SK-N-SH (cell line): Measurements from ENCODE around the gene SRP54. TPM values are rescaled to one million over a fixed set of nuclear protein-coding genes. Genes with fewer than 3 reads are reported as not detected.

ENCODE experiments used
- CTCF ChIA-PET: fragments of 300-600, 350-600 bp; formaldehyde crosslinking; extraction: SDS; loops from one replicate; lab custom pipeline; 2021; lab: Yijun Ruan, JAX
- POLR2A ChIA-PET: fragments of 350-600 bp; sonication (Branson Sonifier 250); formaldehyde crosslinking; extraction: SDS; loops from one replicate; lab custom pipeline; 2020; ENCODE audit warnings: antibody characterized with exemption, inconsistent platforms; lab: Yijun Ruan, JAX
- DNase-seq: peaks from one replicate; pipeline ENCODE4 v3.0.0; 2012
- H2AFZ ChIP-seq: fragments of 200-600 bp; sonication (generic); 2 replicates; pipeline ENCODE4 v1.8.1; 2016; ENCODE audit warnings: antibody characterized with exemption, mild to moderate bottlenecking, low read depth
- H3F3A ChIP-seq: fragments of 200-600 bp; sonication (generic); replicated peaks from 2 replicates; pipeline ENCODE3; 2016; ENCODE audit warnings: antibody characterized with exemption, mild to moderate bottlenecking; ENCODE audit not compliant: insufficient read depth
- H3K27ac ChIP-seq, 2 experiments: fragments of 200-500 bp in 1 of 2; fragments of 200-600 bp in 1 of 2; sonication (Bioruptor generic) in 1 of 2; sonication (generic), shearing (Covaris generic) in 1 of 2; 2 replicates each; pipeline versions ENCODE4 v1.5.1 to v1.6.1; 2014 to 2016; ENCODE audit warnings: low read depth in 2 of 2, inconsistent platforms in 1 of 2, low read length in 1 of 2, mild to moderate bottlenecking in 1 of 2, mixed read lengths in 1 of 2
- H3K27me3 ChIP-seq: fragments of 200-600 bp; sonication (generic), shearing (Covaris generic); 2 replicates; pipeline ENCODE4 v1.6.1; 2016; ENCODE audit warnings: mixed run types; ENCODE audit not compliant: insufficient read depth
- H3K36me3 ChIP-seq, 2 experiments: fragments of 200-500 bp in 1 of 2; fragments of 200-600 bp in 1 of 2; sonication (Bioruptor generic) in 1 of 2; sonication (generic) in 1 of 2; replicated peaks in 1 of 2; 2 replicates each; pipeline versions ENCODE3 to v1.5.1; 2014 to 2016; ENCODE audit warnings: low read length in 1 of 2, mild to moderate bottlenecking in 1 of 2; ENCODE audit not compliant: insufficient read depth in 2 of 2, control insufficient read depth in 1 of 2
- H3K4me1 ChIP-seq, 2 experiments: fragments of 200-500 bp in 1 of 2; fragments of 200-600 bp in 1 of 2; sonication (Bioruptor generic) in 1 of 2; sonication (generic), shearing (Covaris generic) in 1 of 2; 2 replicates each; pipeline versions ENCODE4 v1.5.1 to v1.6.1; 2014 to 2016; ENCODE audit warnings: low read depth in 1 of 2, low read length in 1 of 2, mixed run types in 1 of 2; ENCODE audit not compliant: insufficient read depth in 2 of 2, control insufficient read depth in 1 of 2
- H3K4me2 ChIP-seq: fragments of 200-600 bp; sonication (generic), shearing (Covaris generic); 2 replicates; pipeline ENCODE4 v1.6.1; 2017; ENCODE audit warnings: mixed run types
- H3K4me3 ChIP-seq, 2 experiments: fragments of 200-500 bp in 1 of 2; fragments of 200-600 bp in 1 of 2; sonication (Bioruptor generic) in 1 of 2; sonication (generic), shearing (Covaris generic) in 1 of 2; 2 replicates each; pipeline versions ENCODE4 v1.5.1 to v1.8.1; 2014 to 2016; ENCODE audit warnings: low read depth in 2 of 2, inconsistent platforms in 1 of 2, low read length in 1 of 2, mild to moderate bottlenecking in 1 of 2, mixed read lengths in 1 of 2, moderate library complexity in 1 of 2
- H3K79me2 ChIP-seq: fragments of 200-600 bp; sonication (generic); 2 replicates; pipeline ENCODE4 v1.8.1; 2017; ENCODE audit warnings: mild to moderate bottlenecking; ENCODE audit not compliant: insufficient read depth
- H3K9ac ChIP-seq: fragments of 200-600 bp; sonication (generic); 2 replicates; pipeline ENCODE4 v1.6.1; 2017; ENCODE audit warnings: mixed run types
- H3K9me2 ChIP-seq: fragments of 200-600 bp; sonication (generic); 2 replicates; pipeline ENCODE4 v1.6.1; 2017; ENCODE audit warnings: mixed run types
- H3K9me3 ChIP-seq: fragments of 200-600 bp; sonication (generic); 2 replicates; pipeline ENCODE4 v1.6.1; 2017; ENCODE audit warnings: mixed run types, mild to moderate bottlenecking, moderate library complexity
- H4K20me1 ChIP-seq: fragments of 200-600 bp; sonication (generic); 2 replicates; pipeline ENCODE4 v1.6.1; 2017; ENCODE audit warnings: mild to moderate bottlenecking, mixed run types; ENCODE audit not compliant: insufficient read depth
- CHD2 ChIP-seq: fragments of 150-350 bp; IDR thresholded peaks from 2 replicates; pipeline ENCODE4 v1.6.1; 2018; ENCODE audit warnings: low read length; ENCODE audit not compliant: partially characterized antibody
- EP300 ChIP-seq, 2 experiments: IDR thresholded peaks; 2 replicates each; pipeline versions ENCODE4 v1.4.0 to v1.6.1; 2012; ENCODE audit warnings: borderline replicate concordance in 1 of 2, low read depth in 1 of 2, low read length in 1 of 2
- EZH2phosphoT487 ChIP-seq: fragments of 200-600 bp; sonication (generic); IDR thresholded peaks from 2 replicates; pipeline ENCODE4 v1.6.1; 2017; ENCODE audit warnings: low read depth, mixed run types, mild to moderate bottlenecking, antibody characterized with exemption, moderate library complexity, borderline replicate concordance
- FOSL2 ChIP-seq: IDR thresholded peaks from 2 replicates; pipeline ENCODE4 v1.4.0; 2012; ENCODE audit warnings: low read depth, mild to moderate bottlenecking, moderate library complexity, borderline replicate concordance
- FOXM1 ChIP-seq: IDR thresholded peaks from 2 replicates; pipeline ENCODE4 v1.4.0; 2012; ENCODE audit warnings: low read depth, mild to moderate bottlenecking
- MAX ChIP-seq: IDR thresholded peaks from 2 replicates; pipeline ENCODE4 v1.4.0; 2012; ENCODE audit warnings: low read depth
- MEF2A ChIP-seq: IDR thresholded peaks from 2 replicates; pipeline ENCODE4 v1.4.0; 2012; ENCODE audit warnings: low read depth, borderline replicate concordance
- MXI1 ChIP-seq: IDR thresholded peaks from 2 replicates; pipeline ENCODE4 v1.6.1; 2012; ENCODE audit warnings: mild to moderate bottlenecking, low read depth, low read length, improper control_type of control experiment
- NFIC ChIP-seq: IDR thresholded peaks from 2 replicates; pipeline ENCODE4 v1.4.0; 2012; ENCODE audit warnings: borderline replicate concordance
- NRF1 ChIP-seq: IDR thresholded peaks from 2 replicates; pipeline ENCODE4 v1.6.1; 2012; ENCODE audit warnings: low read depth, mild to moderate bottlenecking, low read length
- REST ChIP-seq: IDR thresholded peaks from 2 replicates; pipeline ENCODE4 v1.6.1; 2012; ENCODE audit warnings: mild to moderate bottlenecking, low read depth, low read length, moderate library complexity
- RFX5 ChIP-seq: IDR thresholded peaks from 2 replicates; pipeline ENCODE4 v1.6.1; 2012; ENCODE audit warnings: mild to moderate bottlenecking, improper control_type of control experiment, low read length
- SIN3A ChIP-seq: IDR thresholded peaks from 2 replicates; pipeline ENCODE4 v1.6.1; 2012; ENCODE audit warnings: low read depth, mild to moderate bottlenecking, low read length, moderate library complexity, borderline replicate concordance
- TEAD4 ChIP-seq: IDR thresholded peaks from 2 replicates; pipeline ENCODE4 v1.4.0; 2012; ENCODE audit warnings: mild to moderate bottlenecking, borderline replicate concordance; ENCODE audit not compliant: insufficient read depth
- USF2 ChIP-seq: fragments of 150-350 bp; IDR thresholded peaks from 2 replicates; pipeline ENCODE4 v1.6.1; 2017; ENCODE audit warnings: antibody characterized with exemption, low read length, low read depth, borderline replicate concordance
- WGBS: methylation state at CpG from one replicate; pipeline ENCODE4 v1.1.6; 2017; ENCODE audit warnings: low lambda C conversion rate; 5-methylcytosine and 5-hydroxymethylcytosine counted together
- polyA plus RNA-seq, 3 experiments: library from polyadenylated mRNA; depleted of rRNA; stranded (reverse); fragments of >200 nt; gene quantifications; 2 replicates each; pipeline ENCODE4 v1.2.3, GENCODE V29; 2012
- TF ChIP-seq, protein P1 (sequence below): fragments of 200-600 bp; sonication (generic); IDR thresholded peaks from 2 replicates; pipeline ENCODE4 v1.6.1; 2017; ENCODE audit warnings: antibody characterized with exemption, mild to moderate bottlenecking, moderate library complexity
- TF ChIP-seq, protein P2 (sequence below): IDR thresholded peaks from 2 replicates; pipeline ENCODE4 v1.4.0; 2012; ENCODE audit warnings: low read depth, borderline replicate concordance
- TF ChIP-seq, protein P3 (sequence below): IDR thresholded peaks from 2 replicates; pipeline ENCODE4; 2012

The SRP54 gene
- polyA plus RNA-seq, 1 of the 3 experiments (the other 2 are of a cell fraction) = 39.5 TPM

DNA sequence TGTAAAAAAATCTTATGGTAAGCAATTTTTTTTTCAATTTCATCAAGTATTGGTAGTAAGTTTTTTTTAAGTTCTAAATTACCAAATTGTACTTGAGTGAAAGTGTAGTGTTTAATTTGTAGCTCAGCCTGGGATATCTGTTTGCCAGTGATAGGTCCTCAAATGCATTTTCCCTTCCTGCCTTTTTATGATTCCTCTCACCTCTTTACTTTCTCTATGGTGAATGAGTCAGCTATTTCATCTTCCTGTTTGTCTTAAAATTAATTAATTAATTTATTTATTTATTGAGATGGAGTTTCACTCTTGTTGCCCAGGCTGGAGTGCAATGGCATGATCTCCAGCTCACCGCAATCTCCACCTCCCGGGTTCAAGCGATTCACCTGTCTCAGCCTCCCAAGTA lies 10.6 kb downstream of the SRP54 start:
- Histone ChIP-seq H3K9me3 (no peaks in the 10 kb centered on the region), H3K9me2 (no peaks in the 10 kb centered on the region), H3F3A (peaks cover 9% of the 10 kb centered on the region), H3K27me3 (no peaks in the 10 kb centered on the region), H3K27ac (no peak overlapping the region; a peak in 1 of 4 replicates), H2AFZ (no peak overlapping the region), H3K4me3 (no peak overlapping the region), H3K36me3 (peaks cover 10 to 16% of the 10 kb centered on the region in 2 experiments), H3K79me2 (peaks cover 97% of the 10 kb centered on the region), H3K9ac (no peak overlapping the region), H4K20me1 (peaks cover 44% of the 10 kb centered on the region), H3K4me1 (no peaks in the 10 kb centered on the region; a peak in 1 of 4 replicates), H3K4me2 (no peak overlapping the region)
- TF ChIP-seq MXI1 (no peak), EZH2phosphoT487 (no peak), EP300 (IDR thresholded peaks at IDR 0.05; ENCODE audit: borderline replicate concordance in 1 of 2, low read depth in 1 of 2, low read length in 1 of 2) (no peak), FOXM1 (no peak), MEF2A (no peak), NRF1 (no peak), NFIC (no peak)
- TF ChIP-seq, protein P1, sequence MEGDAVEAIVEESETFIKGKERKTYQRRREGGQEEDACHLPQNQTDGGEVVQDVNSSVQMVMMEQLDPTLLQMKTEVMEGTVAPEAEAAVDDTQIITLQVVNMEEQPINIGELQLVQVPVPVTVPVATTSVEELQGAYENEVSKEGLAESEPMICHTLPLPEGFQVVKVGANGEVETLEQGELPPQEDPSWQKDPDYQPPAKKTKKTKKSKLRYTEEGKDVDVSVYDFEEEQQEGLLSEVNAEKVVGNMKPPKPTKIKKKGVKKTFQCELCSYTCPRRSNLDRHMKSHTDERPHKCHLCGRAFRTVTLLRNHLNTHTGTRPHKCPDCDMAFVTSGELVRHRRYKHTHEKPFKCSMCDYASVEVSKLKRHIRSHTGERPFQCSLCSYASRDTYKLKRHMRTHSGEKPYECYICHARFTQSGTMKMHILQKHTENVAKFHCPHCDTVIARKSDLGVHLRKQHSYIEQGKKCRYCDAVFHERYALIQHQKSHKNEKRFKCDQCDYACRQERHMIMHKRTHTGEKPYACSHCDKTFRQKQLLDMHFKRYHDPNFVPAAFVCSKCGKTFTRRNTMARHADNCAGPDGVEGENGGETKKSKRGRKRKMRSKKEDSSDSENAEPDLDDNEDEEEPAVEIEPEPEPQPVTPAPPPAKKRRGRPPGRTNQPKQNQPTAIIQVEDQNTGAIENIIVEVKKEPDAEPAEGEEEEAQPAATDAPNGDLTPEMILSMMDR = no peak
- CTCF ChIA-PET = no interaction called here
- POLR2A ChIA-PET = no interaction called here
- DNase-seq = no peak
- 98% methylated on average over 3 of the region's 3 CpGs for WGBS

DNA sequence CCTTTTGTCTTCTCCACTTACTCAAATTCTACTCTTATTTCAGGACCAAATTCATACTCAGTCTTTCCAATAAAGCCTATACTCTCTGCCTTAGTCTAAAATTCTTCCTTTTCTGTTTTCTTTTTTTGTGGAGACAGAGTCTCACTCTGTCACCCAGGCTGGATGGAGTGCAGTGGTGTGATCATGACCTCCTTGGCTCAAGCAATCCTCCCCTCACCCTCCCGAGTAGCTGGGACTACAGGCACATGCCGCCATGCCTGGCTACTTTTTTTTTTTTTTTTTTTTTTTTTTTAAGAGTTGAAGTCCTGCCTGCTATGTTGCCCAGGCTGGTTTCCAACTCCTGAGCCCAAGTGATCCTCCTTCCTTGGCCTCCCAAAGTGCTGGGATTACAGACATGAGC lies 11.9 kb downstream of the SRP54 start:
- CTCF ChIA-PET = interaction anchor here (1.2 kb wide), 1 partner anchor 11 kb away, joined by 4 read pairs; no protein-coding TSS in a partner anchor
- peaks cover 14 to 20% of the 10 kb centered on the region in 2 experiments for H3K36me3 ChIP-seq
- H2AFZ ChIP-seq = no peak overlapping the region
- 94% methylated on average over 2 of the region's 2 CpGs for WGBS
- H3K9ac ChIP-seq = no peak overlapping the region
- H3K27me3 ChIP-seq = no peaks in the 10 kb centered on the region
- no peaks in the 10 kb centered on the region for H3K9me2 ChIP-seq
- no peaks in the 10 kb centered on the region; a peak in 1 of 4 replicates for H3K4me1 ChIP-seq
- no peak overlapping the region for H3K27ac ChIP-seq
- no peak overlapping the region for H3K4me3 ChIP-seq
- no peak overlapping the region for H3K4me2 ChIP-seq
- H4K20me1 ChIP-seq = peaks cover 32% of the 10 kb centered on the region
- DNase-seq = no peak
- no peaks in the 10 kb centered on the region for H3K9me3 ChIP-seq
- peaks cover 97% of the 10 kb centered on the region for H3K79me2 ChIP-seq
- POLR2A ChIA-PET = no interaction called here
- H3F3A ChIP-seq = peaks cover 9% of the 10 kb centered on the region
- TF ChIP-seq SIN3A (no peak), MAX (no peak), FOXM1 (no peak), CHD2 (no peak), FOSL2 (no peak), EZH2phosphoT487 (no peak), RFX5 (no peak), TEAD4 (no peak), MXI1 (no peak), REST (no peak), MEF2A (no peak), USF2 (no peak)
- TF ChIP-seq, protein P2, sequence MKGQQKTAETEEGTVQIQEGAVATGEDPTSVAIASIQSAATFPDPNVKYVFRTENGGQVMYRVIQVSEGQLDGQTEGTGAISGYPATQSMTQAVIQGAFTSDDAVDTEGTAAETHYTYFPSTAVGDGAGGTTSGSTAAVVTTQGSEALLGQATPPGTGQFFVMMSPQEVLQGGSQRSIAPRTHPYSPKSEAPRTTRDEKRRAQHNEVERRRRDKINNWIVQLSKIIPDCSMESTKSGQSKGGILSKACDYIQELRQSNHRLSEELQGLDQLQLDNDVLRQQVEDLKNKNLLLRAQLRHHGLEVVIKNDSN = no peak
- TF ChIP-seq, protein P3, sequence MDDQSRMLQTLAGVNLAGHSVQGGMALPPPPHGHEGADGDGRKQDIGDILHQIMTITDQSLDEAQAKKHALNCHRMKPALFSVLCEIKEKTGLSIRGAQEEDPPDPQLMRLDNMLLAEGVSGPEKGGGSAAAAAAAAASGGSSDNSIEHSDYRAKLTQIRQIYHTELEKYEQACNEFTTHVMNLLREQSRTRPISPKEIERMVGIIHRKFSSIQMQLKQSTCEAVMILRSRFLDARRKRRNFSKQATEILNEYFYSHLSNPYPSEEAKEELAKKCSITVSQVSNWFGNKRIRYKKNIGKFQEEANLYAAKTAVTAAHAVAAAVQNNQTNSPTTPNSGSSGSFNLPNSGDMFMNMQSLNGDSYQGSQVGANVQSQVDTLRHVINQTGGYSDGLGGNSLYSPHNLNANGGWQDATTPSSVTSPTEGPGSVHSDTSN = no peak
